ENCODE measurements around the gene DNAH11.

DNAH11 gene

GRCh38 chr7:21596801-21597200 lies 54.0 kb downstream of the DNAH11 start:
- no peak for TF ChIP-seq CTCF (IDR thresholded peaks at IDR 0.05; ENCODE audit: low read depth, low read length)
- Histone ChIP-seq H3K27me3 (no peaks in the 10 kb centered on the region), H3K9me3 (no peaks in the 10 kb centered on the region), H3K36me3 (no peaks in the 10 kb centered on the region), H3K4me1 (no peaks in the 10 kb centered on the region), H3K4me3 (ENCODE audit: low read depth, low read length) (no peak overlapping the region)
- no peak for DNase-seq

GRCh38 chr7:21603462-21603861 lies 60.6 kb downstream of the DNAH11 start:
- TF ChIP-seq CTCF (IDR thresholded peaks at IDR 0.05; ENCODE audit: low read depth, low read length): no peak
- Histone ChIP-seq H3K4me3 (ENCODE audit: low read depth, low read length) (no peak overlapping the region), H3K27me3 (peaks cover 21% of the 10 kb centered on the region), H3K36me3 (no peaks in the 10 kb centered on the region), H3K9me3 (no peaks in the 10 kb centered on the region), H3K4me1 (no peaks in the 10 kb centered on the region)
- DNase-seq: no peak

GRCh38 chr7:21603972-21604749 lies 61.3 kb downstream of the DNAH11 start:
- H3K36me3 ChIP-seq: no peaks in the 10 kb centered on the region
- no peaks in the 10 kb centered on the region for H3K4me1 ChIP-seq
- H3K9me3 ChIP-seq: no peaks in the 10 kb centered on the region
- H3K4me3 ChIP-seq (ENCODE audit: low read depth, low read length): no peak overlapping the region
- peaks cover 21% of the 10 kb centered on the region for H3K27me3 ChIP-seq
- no peak for DNase-seq
- no peak for TF ChIP-seq CTCF (IDR thresholded peaks at IDR 0.05; ENCODE audit: low read depth, low read length)

- Histone ChIP-seq H3K9me3 (no peaks in the 10 kb centered on the region), H3K4me3 (ENCODE audit: low read depth, low read length) (no peak overlapping the region), H3K36me3 (no peaks in the 10 kb centered on the region), H3K4me1 (no peaks in the 10 kb centered on the region), H3K27me3 (peaks cover 21% of the 10 kb centered on the region)
- no peak for DNase-seq
- TF ChIP-seq CTCF (IDR thresholded peaks at IDR 0.05; ENCODE audit: low read depth, low read length): no peak
Observed at GRCh38 chr7:21605008-21605585, 62.3 kb downstream of the DNAH11 start.

GRCh38 chr7:21608465-21608864 lies 65.6 kb downstream of the DNAH11 start:
- Histone ChIP-seq H3K27me3 (peaks cover 24% of the 10 kb centered on the region), H3K9me3 (no peaks in the 10 kb centered on the region), H3K4me3 (ENCODE audit: low read depth, low read length) (no peak overlapping the region), H3K4me1 (no peaks in the 10 kb centered on the region), H3K36me3 (no peaks in the 10 kb centered on the region)
- no peak for TF ChIP-seq CTCF (IDR thresholded peaks at IDR 0.05; ENCODE audit: low read depth, low read length)
- DNase-seq: no peak

GRCh38 chr7:21611129-21611528 lies 68.3 kb downstream of the DNAH11 start:
- no peak for DNase-seq
- peaks cover 10% of the 10 kb centered on the region for H3K27me3 ChIP-seq
- H3K9me3 ChIP-seq: no peaks in the 10 kb centered on the region
- no peaks in the 10 kb centered on the region for H3K36me3 ChIP-seq
- H3K4me1 ChIP-seq: no peaks in the 10 kb centered on the region
- H3K4me3 ChIP-seq (ENCODE audit: low read depth, low read length): no peak overlapping the region
- TF ChIP-seq CTCF (IDR thresholded peaks at IDR 0.05; ENCODE audit: low read depth, low read length): no peak

Data from BE2C (cell line).